Epidermal melanocyte (primary cell): ENCODE data around the gene KRTAP13-4.

Experiments used
- DNase-seq: peaks from one replicate; pipeline ENCODE4 v3.0.0; 2011; ENCODE audit warnings: low spot score; ENCODE audit not compliant: insufficient read length

KRTAP13-4 gene

GRCh38 chr21:30430170-30430655 lies at the start of gene KRTAP13-4:
Gene KRTAP13-4 (plus strand): TSS chr21:30430220. CDS start chr21:30430276, 56 bp downstream.
- DNase-seq: no peak

- DNase-seq: no peak
Observed at GRCh38 chr21:30382201-30382600, 47.8 kb upstream of the KRTAP13-4 start.

- DNase-seq: no peak
Observed at GRCh38 chr21:30391492-30392025, 38.5 kb upstream of the KRTAP13-4 start.

- no peak for DNase-seq
Observed at GRCh38 chr21:30395731-30396130, 34.3 kb upstream of the KRTAP13-4 start, which contains the start of gene KRTAP13-1. Gene KRTAP13-1 (plus strand): TSS chr21:30396031. CDS start chr21:30396087, 56 bp downstream.

GRCh38 chr21:30408782-30409494 lies 21.1 kb upstream of the KRTAP13-4 start:
- no peak for DNase-seq

GRCh38 chr21:30415993-30416392 lies 14.0 kb upstream of the KRTAP13-4 start:
- no peak for DNase-seq

GRCh38 chr21:30425826-30426225 lies 4.2 kb upstream of the KRTAP13-4 start, which contains the start of gene KRTAP13-3:
Gene KRTAP13-3 (minus strand): TSS chr21:30425926. CDS start chr21:30425912, 14 bp downstream.
- no peak for DNase-seq

- no peak for DNase-seq
Observed at GRCh38 chr21:30426731-30427130, 3.3 kb upstream of the KRTAP13-4 start.

GRCh38 chr21:30434033-30434631 lies 4.1 kb downstream of the KRTAP13-4 start:
- no peak for DNase-seq

GRCh38 chr21:30437010-30437565 lies 7.1 kb downstream of the KRTAP13-4 start:
- no peak for DNase-seq

- DNase-seq: no peak
Observed at GRCh38 chr21:30439975-30440374, 10.0 kb downstream of the KRTAP13-4 start, which contains the start of gene KRTAP15-1. Gene KRTAP15-1 (plus strand): TSS chr21:30440275. CDS start chr21:30440328, 53 bp downstream.

- DNase-seq: no peak
Observed at GRCh38 chr21:30443226-30443625, 13.2 kb downstream of the KRTAP13-4 start.

- DNase-seq: no peak
Observed at GRCh38 chr21:30444204-30444603, 14.2 kb downstream of the KRTAP13-4 start.

GRCh38 chr21:30447056-30447455 lies 17.0 kb downstream of the KRTAP13-4 start:
- DNase-seq: no peak

GRCh38 chr21:30448514-30448913 lies 18.5 kb downstream of the KRTAP13-4 start:
- no peak for DNase-seq

GRCh38 chr21:30463713-30464112 lies 33.7 kb downstream of the KRTAP13-4 start:
- DNase-seq: no peak

GRCh38 chr21:30468900-30469714 lies 39.1 kb downstream of the KRTAP13-4 start:
- no peak for DNase-seq

- DNase-seq: no peak
Observed at GRCh38 chr21:30478004-30478403, 48.0 kb downstream of the KRTAP13-4 start.

- no peak for DNase-seq
Observed at GRCh38 chr21:30479259-30479658, 49.2 kb downstream of the KRTAP13-4 start.

GRCh38 chr21:30480145-30480544 lies 50.1 kb downstream of the KRTAP13-4 start, which contains the start of gene KRTAP19-1:
Gene KRTAP19-1 (minus strand): TSS chr21:30480367. CDS start chr21:30480317, 50 bp downstream.
- no peak for DNase-seq
